T1000 (cell line): ENCODE results near the gene CYP4B1.
"Not testable (repeated sequence)": the region's sequence is repeated elsewhere in the genome, so short reads cannot be mapped to it uniquely, and the experiment has no call there.

ENCODE experiments used
- DNase-seq: peaks from one replicate; lab custom pipeline; 2025; ENCODE audit warnings: mixed read lengths; lab: John Stamatoyannopoulos, UW

CYP4B1 gene

DNA sequence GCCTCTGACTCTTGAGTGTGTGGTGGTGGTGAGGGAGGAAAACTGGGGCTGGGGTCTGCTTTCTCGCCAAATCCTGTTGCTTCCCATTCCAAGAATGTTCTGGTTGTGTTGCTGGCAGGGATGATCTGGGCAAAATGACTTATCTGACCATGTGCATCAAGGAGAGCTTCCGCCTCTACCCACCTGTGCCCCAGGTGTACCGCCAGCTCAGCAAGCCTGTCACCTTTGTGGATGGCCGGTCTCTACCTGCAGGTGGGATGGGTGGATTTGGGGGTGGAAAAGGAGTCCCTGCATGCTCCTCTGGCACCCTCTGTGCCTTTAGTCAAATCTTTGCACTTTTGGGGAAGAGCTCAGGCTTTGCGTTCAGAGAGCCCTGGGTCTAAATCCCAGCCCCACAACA, 18.1 kb downstream of the CYP4B1 start:
- no peak for DNase-seq

DNA sequence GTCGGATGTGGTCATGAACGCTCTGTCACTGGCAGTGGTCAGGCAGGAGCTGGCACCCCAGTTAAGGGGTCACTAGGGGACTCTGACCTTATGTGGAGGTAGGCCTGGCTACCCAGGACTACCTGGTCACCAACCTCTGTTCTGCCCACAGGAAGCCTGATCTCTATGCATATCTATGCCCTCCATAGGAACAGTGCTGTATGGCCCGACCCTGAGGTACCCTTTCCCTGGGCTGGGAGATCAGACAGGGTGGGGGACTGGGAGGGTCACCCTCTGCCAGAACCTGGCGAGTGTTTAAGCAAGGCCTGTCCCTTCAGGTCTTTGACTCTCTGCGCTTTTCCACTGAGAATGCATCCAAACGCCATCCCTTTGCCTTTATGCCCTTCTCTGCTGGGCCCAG, 19.0 kb downstream of the CYP4B1 start:
- no peak for DNase-seq

- DNase-seq, result no peak
These were observed 19.7 kb downstream of the CYP4B1 start for GRCh38 chr1:46818591-46818990.

DNA sequence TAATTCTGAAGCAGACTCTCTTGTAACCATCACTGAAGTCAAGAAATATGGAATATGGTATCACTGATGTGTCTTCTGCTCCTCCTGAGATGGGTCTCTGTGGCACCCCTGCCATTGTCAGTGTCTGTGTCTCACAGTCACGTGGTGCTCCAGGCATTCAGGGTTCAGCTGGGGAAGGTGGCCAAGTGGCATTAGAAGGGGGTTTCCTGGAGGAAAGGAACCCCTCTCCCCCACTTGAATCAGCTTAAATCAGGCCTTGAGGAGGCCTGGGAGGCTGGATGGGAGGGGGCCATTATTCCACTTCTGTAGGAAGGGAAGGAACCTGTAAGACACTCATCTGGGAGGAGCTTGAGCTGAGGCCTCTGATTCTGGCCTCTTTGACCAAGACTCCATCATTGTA, 20.5 kb downstream of the CYP4B1 start:
- no peak for DNase-seq

DNA sequence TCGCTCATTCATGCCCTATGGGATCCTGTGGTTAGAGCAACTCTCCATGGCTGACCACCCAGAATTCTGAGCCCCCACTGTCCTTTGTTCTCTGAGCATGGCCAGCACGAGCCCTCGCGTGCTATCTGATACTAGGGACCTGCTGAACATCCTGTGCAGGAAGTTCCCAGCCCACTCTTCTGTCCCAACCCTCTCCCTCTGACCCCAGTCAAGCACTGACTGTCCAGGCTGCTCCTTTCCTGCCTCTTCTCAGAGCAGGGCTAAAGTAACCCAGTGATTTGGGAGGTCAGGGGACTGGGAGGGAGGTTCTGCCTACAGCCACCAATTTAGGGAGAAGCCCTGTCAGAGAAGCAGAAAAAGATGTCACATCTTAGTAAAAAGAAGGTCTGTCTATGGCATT, 21.2 kb downstream of the CYP4B1 start:
- DNase-seq, result no peak

DNA sequence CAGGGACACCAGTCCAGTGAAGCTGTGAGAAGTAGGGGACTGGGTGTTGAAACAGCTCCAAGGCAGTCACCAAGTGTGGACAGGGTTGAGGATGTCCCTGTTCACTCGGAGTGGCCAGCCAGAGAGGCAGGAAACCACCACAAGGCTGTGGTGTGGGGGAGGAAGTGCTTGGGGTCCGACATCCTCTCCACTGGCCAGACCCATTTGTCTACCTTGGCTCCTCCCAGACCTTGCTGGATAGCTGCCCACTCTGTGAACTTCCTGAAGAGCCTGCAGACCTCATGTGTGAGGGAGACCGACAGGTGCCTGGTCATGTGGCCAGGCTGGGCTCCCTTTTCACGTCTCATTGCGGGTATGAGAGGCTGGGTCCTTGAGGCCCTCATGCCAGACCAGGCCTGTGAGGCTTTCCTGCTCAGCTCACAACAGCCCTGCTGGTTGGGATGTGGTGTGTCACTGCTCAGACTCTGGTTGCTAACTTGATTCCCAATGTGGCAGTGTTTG, 21.8 kb downstream of the CYP4B1 start:
- no peak for DNase-seq

DNA sequence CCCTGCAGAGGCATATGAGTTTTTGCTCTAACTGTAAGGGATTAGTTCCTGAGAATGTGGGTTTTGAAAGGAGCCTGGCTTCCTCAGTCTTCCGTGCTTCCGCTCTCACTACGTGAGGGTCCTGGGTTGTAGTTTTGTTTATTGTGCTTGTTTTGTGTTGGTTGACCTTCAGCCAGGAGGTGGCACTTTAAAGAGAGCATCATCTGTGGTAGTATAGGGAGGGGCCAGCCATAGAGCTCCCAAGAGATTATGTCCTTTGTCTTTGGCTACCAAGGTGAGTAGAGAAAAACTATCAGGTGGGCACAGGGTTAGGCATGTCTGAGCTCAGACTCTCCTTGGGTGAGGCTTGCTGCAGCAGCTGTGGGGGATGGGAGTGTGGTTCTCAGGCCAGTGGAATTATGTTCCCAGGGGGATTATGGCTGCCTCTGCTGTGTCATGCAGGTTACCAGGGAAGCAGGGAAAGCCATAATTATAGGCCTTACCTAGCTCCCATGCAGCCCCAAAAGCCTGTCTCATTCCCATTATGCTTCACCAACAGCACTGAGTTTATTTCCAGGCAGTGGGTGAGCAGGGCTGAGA, 23.5 kb downstream of the CYP4B1 start:
- no peak for DNase-seq

DNA sequence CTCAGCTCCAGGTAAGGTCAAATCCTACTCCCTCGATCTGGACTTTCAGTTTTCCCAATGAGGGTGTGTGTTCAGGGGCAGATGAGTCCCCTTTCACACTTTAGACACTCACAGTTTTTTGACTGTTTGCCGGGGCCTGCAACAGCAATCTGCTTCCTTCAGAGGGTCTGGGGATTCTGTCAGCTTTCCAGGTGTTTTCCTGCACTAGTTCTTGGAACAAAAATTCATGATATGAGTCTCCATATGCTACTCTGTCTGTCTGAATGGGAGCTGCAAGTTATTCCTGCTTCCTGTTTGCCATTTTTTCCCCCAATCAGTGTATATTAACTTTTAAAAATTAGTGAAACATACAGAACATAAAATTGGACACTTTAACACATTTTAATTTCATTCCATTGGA, 24.3 kb downstream of the CYP4B1 start:
- DNase-seq, result no peak

- DNase-seq, result not testable (repeated sequence)
These were observed 28.0 kb downstream of the CYP4B1 start for GRCh38 chr1:46826892-46827291.

DNA sequence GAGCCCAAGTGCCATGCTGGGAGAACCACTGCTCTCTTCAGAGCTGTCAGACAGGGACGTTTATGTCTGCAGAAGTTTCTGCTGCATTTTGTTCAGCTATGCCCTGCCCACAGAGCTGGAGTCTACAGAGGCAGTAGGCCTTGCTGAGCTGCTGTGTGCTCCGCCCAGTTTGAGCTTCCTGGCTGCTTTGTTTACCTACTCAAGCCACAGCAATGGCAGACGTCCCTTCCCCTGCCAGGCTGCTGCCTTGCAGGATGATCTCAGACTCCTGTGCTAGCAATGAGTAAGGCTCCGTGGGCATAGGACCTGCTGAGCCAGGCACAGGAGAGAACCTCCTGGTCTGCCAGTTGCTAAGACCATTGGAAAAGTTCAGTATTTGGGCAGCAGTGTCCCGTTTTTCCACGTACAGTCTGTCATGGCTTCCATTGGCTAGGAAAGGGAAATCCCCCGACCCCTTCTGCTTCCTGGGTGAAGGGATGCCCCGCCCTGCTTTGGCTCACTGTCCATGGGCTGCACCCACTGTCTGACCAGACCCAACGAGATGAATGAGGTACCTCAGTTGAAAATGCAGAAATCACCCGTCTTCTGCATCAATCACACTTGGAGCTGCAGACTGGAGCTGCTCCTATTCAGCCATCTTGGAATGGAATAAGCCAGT, 31.9 kb downstream of the CYP4B1 start:
- no peak for DNase-seq

DNA sequence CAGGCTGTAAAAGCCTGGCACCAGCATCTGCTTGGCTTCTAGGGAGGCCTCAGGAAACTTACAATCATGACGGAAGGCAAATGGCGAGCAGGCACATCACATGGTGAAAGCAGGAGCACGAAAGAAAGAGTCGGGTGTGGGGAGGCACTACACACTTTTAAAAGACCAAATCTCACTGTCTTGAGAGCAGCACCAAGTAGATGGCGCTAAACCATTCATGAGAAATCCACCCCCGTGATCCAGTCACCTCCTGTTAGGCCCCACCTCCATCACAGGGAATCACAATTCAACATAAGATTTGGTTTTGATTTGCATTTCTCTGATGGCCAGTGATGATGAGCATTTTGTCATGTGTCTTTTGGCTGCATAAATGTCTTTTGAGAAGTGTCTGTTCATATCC, 36.6 kb downstream of the CYP4B1 start:
- DNase-seq, result not testable (repeated sequence)

DNA sequence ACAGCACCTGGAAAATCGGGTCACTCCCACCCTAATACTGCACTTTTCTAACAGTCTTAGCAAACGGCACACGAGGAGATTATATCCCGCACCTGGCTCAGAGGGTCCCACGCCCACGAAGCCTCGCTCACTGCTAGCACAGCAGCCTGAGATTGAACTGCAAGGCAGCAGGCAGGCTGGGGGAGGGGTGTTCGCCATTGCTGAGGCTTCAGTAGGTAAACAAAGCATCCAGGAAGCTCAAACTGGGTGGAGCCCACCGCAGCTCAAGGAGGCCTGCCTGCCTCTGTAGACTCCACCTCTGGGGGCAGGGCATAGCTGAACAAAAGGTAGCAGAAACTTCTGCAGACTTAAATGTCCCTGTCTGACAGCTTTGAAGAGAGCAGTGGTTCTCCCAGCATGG, 47.5 kb downstream of the CYP4B1 start:
- not testable (repeated sequence) for DNase-seq

DNA sequence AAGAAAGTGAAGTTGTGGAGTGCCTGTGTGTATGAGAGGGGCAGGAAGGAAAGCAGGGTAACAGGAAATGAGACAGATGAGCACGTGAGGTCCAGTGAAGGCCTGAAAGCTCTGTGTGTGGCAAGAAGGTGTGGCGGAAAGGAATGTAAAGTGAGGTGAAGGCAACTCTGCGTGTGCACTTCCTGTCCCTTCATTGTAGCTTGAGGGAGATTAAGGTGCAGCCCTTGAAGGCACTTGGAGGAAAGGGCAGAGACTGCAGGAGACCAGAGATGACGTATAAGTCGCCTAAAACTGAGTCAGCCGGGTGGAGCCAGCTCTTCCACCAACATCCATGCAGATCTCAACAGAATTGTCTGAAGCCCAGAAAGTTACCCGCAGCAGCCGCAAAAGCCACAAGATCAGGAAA, 58.8 kb downstream of the CYP4B1 start:
- DNase-seq, result not testable (repeated sequence)

DNA sequence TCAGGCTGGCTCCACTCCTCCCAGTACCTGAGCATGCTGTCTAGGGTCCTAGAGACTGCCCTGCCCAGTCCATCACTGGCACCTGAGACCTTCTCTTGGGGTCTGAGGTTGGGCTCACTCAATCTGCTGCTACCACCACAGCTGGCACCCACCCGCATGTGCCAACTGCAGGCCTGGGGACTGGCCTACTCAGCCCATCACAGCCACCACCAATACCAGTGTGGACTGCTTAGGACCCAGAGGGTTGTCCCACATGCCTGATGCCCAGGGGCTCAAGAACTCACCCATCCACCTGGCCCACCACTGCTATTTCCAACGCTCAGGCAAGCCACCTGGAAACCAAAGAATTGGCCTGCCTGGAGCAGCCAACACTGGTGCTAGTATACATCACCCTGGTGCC, 63.5 kb downstream of the CYP4B1 start:
- no peak for DNase-seq
